WERI-Rb-1 (cell line): Measurements from ENCODE around the gene TSG101.

Source experiments
- DNase-seq: peaks from one replicate; pipeline ENCODE4 v3.0.0-alpha.2; 2020
- H3K27ac ChIP-seq: fragments of 250-450 bp; sonication (Bioruptor Pico); 2 replicates; pipeline ENCODE4 v1.5.1; 2020; ENCODE audit warnings: mild to moderate bottlenecking, moderate library complexity
- H3K27me3 ChIP-seq: fragments of 250-450 bp; sonication (Bioruptor Pico); 2 replicates; pipeline ENCODE4 v1.5.1; 2021; ENCODE audit warnings: mild to moderate bottlenecking, low read depth, moderate library complexity; ENCODE audit not compliant: insufficient read depth, severe bottlenecking
- H3K36me3 ChIP-seq: fragments of 250-450 bp; sonication (Bioruptor Pico); 2 replicates; pipeline ENCODE4 v1.5.1; 2020; ENCODE audit warnings: mild to moderate bottlenecking, moderate library complexity
- H3K4me3 ChIP-seq: 2 replicates; pipeline ENCODE4 v1.5.1; 2011; ENCODE audit warnings: low read depth, mild to moderate bottlenecking, control low read depth, low read length
- H3K9me3 ChIP-seq: fragments of 250-450 bp; sonication (Bioruptor Pico); 2 replicates; pipeline ENCODE4 v1.5.1; 2021; ENCODE audit warnings: mild to moderate bottlenecking, moderate library complexity; ENCODE audit not compliant: severe bottlenecking
- CTCF ChIP-seq: IDR thresholded peaks from 2 replicates; pipeline ENCODE4 v1.5.1; 2011; ENCODE audit warnings: low read depth, mild to moderate bottlenecking, control low read depth, inconsistent platforms, low read length

The TSG101 gene

GRCh38 chr11:18452927-18453326, 73.8 kb downstream of the TSG101 start:
- no peak overlapping the region for H3K4me3 ChIP-seq
- no peak overlapping the region for H3K27ac ChIP-seq
- no peaks in the 10 kb centered on the region for H3K9me3 ChIP-seq
- no peak for TF ChIP-seq CTCF
- no peak for DNase-seq
- no peaks in the 10 kb centered on the region for H3K27me3 ChIP-seq
- H3K36me3 ChIP-seq: no peaks in the 10 kb centered on the region

- no peak for TF ChIP-seq CTCF
- H3K36me3 ChIP-seq: no peaks in the 10 kb centered on the region
- H3K4me3 ChIP-seq: no peak overlapping the region
- DNase-seq: no peak
- no peak overlapping the region for H3K27ac ChIP-seq
- no peaks in the 10 kb centered on the region for H3K9me3 ChIP-seq
- no peaks in the 10 kb centered on the region for H3K27me3 ChIP-seq
Observed at GRCh38 chr11:18449251-18449650, 77.5 kb downstream of the TSG101 start.

- no peak for TF ChIP-seq CTCF
- no peak for DNase-seq
- no peaks in the 10 kb centered on the region for H3K9me3 ChIP-seq
- no peaks in the 10 kb centered on the region for H3K36me3 ChIP-seq
- H3K4me3 ChIP-seq: no peak overlapping the region
- no peaks in the 10 kb centered on the region for H3K27me3 ChIP-seq
- H3K27ac ChIP-seq: no peak overlapping the region
Observed at GRCh38 chr11:18438691-18439090, 88.1 kb downstream of the TSG101 start.
